Measurements from ENCODE around the gene SLC26A2. TPM values are rescaled to one million over a fixed set of nuclear protein-coding genes. Genes with fewer than 3 reads are reported as not detected.
A peak's percentile ranks its signal among the peaks of the same experiment; 100 is the strongest.

Gene SLC26A2
- total RNA-seq, 3 donors from 2014 or later: 562 to 1,399 (median 853) TPM

GRCh38 chr5:149959406-149960236, 937 bp upstream of the SLC26A2 start:
- DNase-seq (peak in 1 of 3 donors; percentile 50), ATAC-seq (peak; percentile 1)
- H3K36me3 ChIP-seq (ENCODE audit: low read depth): no peaks in the 10 kb centered on the region
- H3K9me3 ChIP-seq: no peaks in the 10 kb centered on the region
- intact Hi-C loops (cut with DNase I, micrococcal nuclease): loop anchor here in 1 of 2 donors (5.0 kb wide), 1 partner anchor 107 kb away; no protein-coding TSS in a partner anchor
- H3K4me3 ChIP-seq: no peak overlapping the region
- peaks cover 24% of the 10 kb centered on the region for H3K4me1 ChIP-seq (ENCODE audit: low read depth)
- no peak for TF ChIP-seq CTCF (IDR thresholded peaks at IDR 0.05)

- TF ChIP-seq CTCF (IDR thresholded peaks at IDR 0.05): no peak
- H3K4me1 ChIP-seq (ENCODE audit: low read depth): peaks cover 24% of the 10 kb centered on the region
- intact Hi-C loops (cut with DNase I, micrococcal nuclease): loop anchor here in 1 of 2 donors (5.0 kb wide), 1 partner anchor 109 kb away; no protein-coding TSS in a partner anchor
- ATAC-seq (peak; percentile 2), DNase-seq (no peak)
- no peaks in the 10 kb centered on the region for H3K36me3 ChIP-seq (ENCODE audit: low read depth)
- peak overlapping the region; percentile 53 for H3K4me3 ChIP-seq
- no peaks in the 10 kb centered on the region for H3K9me3 ChIP-seq
These were observed 678 bp downstream of the SLC26A2 start for GRCh38 chr5:149961186-149961685.

GRCh38 chr5:149961957-149962409, 1.4 kb downstream of the SLC26A2 start:
- TF ChIP-seq CTCF (IDR thresholded peaks at IDR 0.05): peak; percentile 13

DNA sequence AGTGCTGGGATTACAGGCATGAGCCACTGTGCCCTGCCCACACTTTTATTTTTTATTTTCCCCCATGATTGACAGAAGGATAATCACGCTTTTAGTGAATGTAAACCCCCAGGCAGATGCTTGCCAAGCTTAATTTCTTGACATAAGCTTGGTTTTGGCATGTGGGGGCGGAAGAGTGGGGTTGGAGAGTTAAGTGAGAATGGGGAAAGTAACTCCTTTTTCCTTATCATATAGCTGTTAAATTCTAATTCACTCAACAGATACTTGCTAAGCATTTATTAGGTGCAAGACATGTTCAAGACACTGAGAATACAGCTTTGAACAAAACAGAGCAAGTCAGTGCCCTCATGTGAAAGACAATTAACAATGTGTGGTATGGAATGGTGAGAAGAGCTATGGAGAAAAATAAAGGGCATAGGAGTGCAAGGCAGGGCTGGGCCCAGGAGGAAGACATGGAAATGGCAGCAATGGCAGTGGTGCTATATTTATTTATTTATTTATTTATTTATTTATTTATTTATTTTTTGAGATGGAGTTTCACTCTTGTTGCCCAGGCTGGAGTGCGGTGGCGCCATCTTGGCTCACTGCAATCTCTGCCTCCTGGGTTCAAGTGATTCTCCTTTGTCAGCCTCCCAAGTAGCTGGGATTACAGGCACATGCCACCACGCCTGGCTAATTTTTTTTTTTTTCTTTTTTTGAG, 2.2 kb downstream of the SLC26A2 start:
- ATAC-seq: no peak
- DNase-seq: no peak
- Histone ChIP-seq H3K4me3 (no peak overlapping the region), H3K36me3 (ENCODE audit: low read depth) (no peaks in the 10 kb centered on the region), H3K4me1 (ENCODE audit: low read depth) (peaks cover 21% of the 10 kb centered on the region), H3K9me3 (no peaks in the 10 kb centered on the region)
- TF ChIP-seq CTCF (IDR thresholded peaks at IDR 0.05): no peak
- intact Hi-C loops (cut with DNase I, micrococcal nuclease): loop anchor here in 1 of 2 donors (5.0 kb wide), 1 partner anchor 110 kb away; no protein-coding TSS in a partner anchor

More at GRCh38 chr5:149961957-149962409, 1.4 kb downstream of the SLC26A2 start:
- no peak for DNase-seq
- peaks cover 23% of the 10 kb centered on the region for H3K4me1 ChIP-seq (ENCODE audit: low read depth)
- H3K4me3 ChIP-seq: peak overlapping the region; percentile 53
- H3K9me3 ChIP-seq: no peaks in the 10 kb centered on the region
- intact Hi-C loops (cut with DNase I, micrococcal nuclease): loop anchor here in 1 of 2 donors (5.0 kb wide), 1 partner anchor 110 kb away; no protein-coding TSS in a partner anchor
- no peaks in the 10 kb centered on the region for H3K36me3 ChIP-seq (ENCODE audit: low read depth)
- no peak for ATAC-seq

DNA sequence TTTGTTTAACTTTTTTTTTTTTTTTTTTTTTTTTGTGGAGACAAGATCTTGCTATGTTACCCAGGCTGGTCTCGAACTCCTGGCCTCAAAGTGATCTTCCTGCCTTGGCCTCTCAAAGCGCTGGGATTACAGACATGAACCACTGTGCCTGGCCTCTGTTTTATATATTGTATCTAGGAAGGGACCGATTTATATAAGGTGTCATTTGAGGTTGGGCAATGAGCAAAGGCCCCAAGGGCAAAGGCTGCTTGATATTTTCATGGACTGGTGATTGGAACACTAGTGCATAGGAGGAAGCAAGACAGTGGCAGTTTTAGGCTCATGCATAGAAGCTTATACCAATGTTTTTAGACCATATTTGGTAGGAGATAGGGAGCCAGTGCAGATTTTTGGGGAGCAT, 3.2 kb downstream of the SLC26A2 start:
- no peaks in the 10 kb centered on the region for H3K9me3 ChIP-seq
- no peak overlapping the region for H3K4me3 ChIP-seq
- peaks cover 17% of the 10 kb centered on the region for H3K4me1 ChIP-seq (ENCODE audit: low read depth)
- no peak for DNase-seq
- no peak for TF ChIP-seq CTCF (IDR thresholded peaks at IDR 0.05)
- H3K36me3 ChIP-seq (ENCODE audit: low read depth): no peaks in the 10 kb centered on the region
- intact Hi-C loops (cut with DNase I, micrococcal nuclease): loop anchor here in 1 of 2 donors (5.0 kb wide), 1 partner anchor 111 kb away; no protein-coding TSS in a partner anchor
- ATAC-seq: peak; percentile 3
